NCI-H748 (cell line): ENCODE data around the gene ZFHX3.

Experiments
- DNase-seq: peaks from one replicate; lab custom pipeline; 2025; ENCODE audit not compliant: unreplicated experiment; lab: John Stamatoyannopoulos, UW

Gene ZFHX3

GRCh38 chr16:73069581-73070262 lies 21.8 kb upstream of the ZFHX3 start:
- no peak for DNase-seq

- peak; percentile 30 for DNase-seq
Observed at GRCh38 chr16:73068541-73069401, 20.8 kb upstream of the ZFHX3 start.

GRCh38 chr16:73067671-73068540 lies 20.0 kb upstream of the ZFHX3 start:
- no peak for DNase-seq

- no peak for DNase-seq
Observed at GRCh38 chr16:73066927-73067670, 19.2 kb upstream of the ZFHX3 start.

- DNase-seq = no peak
Observed at GRCh38 chr16:73066331-73066926, 18.5 kb upstream of the ZFHX3 start.

- no peak for DNase-seq
Observed at GRCh38 chr16:73065632-73066330, 17.9 kb upstream of the ZFHX3 start.

GRCh38 chr16:73064994-73065545 lies 17.1 kb upstream of the ZFHX3 start:
- DNase-seq = no peak

- DNase-seq = no peak
Observed at GRCh38 chr16:73064212-73064993, 16.5 kb upstream of the ZFHX3 start.

- no peak for DNase-seq
Observed at GRCh38 chr16:73063854-73064211, 15.9 kb upstream of the ZFHX3 start.

GRCh38 chr16:73062743-73063733 lies 15.1 kb upstream of the ZFHX3 start:
- peak; percentile 7 for DNase-seq

- DNase-seq = no peak
Observed at GRCh38 chr16:73062001-73062616, 14.2 kb upstream of the ZFHX3 start.

- no peak for DNase-seq
Observed at GRCh38 chr16:73060892-73061490, 13.1 kb upstream of the ZFHX3 start.

- no peak for DNase-seq
Observed at GRCh38 chr16:73059779-73060615, 12.1 kb upstream of the ZFHX3 start.

- peak; percentile 78 for DNase-seq
Observed at GRCh38 chr16:73058616-73059409, 10.9 kb upstream of the ZFHX3 start.

- DNase-seq = peak; percentile 60
Observed at GRCh38 chr16:73058221-73058615, 10.3 kb upstream of the ZFHX3 start.
